ENCODE data around the gene UBTD2.

The UBTD2 gene

GRCh38 chr5:172278356-172278755 is 5.2 kb downstream of the UBTD2 start:
- H2AFZ ChIP-seq (ENCODE audit: low read length), result no peak overlapping the region
- no peak overlapping the region for H4K8ac ChIP-seq (ENCODE audit: low read depth, low read length)
- peaks cover 2 to 3% of the 10 kb centered on the region in 2 donors for H3K4me1 ChIP-seq (ENCODE audit: control insufficient read depth in 2 of 2, insufficient read depth in 1 of 2, low read depth in 1 of 2, low read length in 2 of 2)
- no peak overlapping the region for H2BK15ac ChIP-seq (ENCODE audit: low read length)
- H3K18ac ChIP-seq (ENCODE audit: low read length), result no peak overlapping the region
- H2AK5ac ChIP-seq (ENCODE audit: low read depth, low read length), result no peak overlapping the region
- no CpG with 5 or more reads among the region's 9 CpGs for WGBS, 2 donors (ENCODE audit: extremely low coverage in 2 of 2, insufficient read length in 2 of 2, insufficient replicate concordance in 1 of 2)
- H3K4ac ChIP-seq (ENCODE audit: low read length), result no peak overlapping the region
- H3K9ac ChIP-seq (ENCODE audit: low read depth, low read length, poor library complexity), result no peak overlapping the region
- no peaks in the 10 kb centered on the region for H3K79me1 ChIP-seq (ENCODE audit: low read depth, low read length)
- no peak overlapping the region for H2BK12ac ChIP-seq (ENCODE audit: low read length)
- DNase-seq (ENCODE audit: low spot score), result no peak
- H3K4me3 ChIP-seq (ENCODE audit: low read length in 2 of 2), result no peak overlapping the region
- no peak overlapping the region for H3K27ac ChIP-seq (replicated peaks; ENCODE audit: low read length)
- H3K4me2 ChIP-seq (ENCODE audit: insufficient read depth, low read length, poor library complexity, severe bottlenecking), result no peak overlapping the region
- no peaks in the 10 kb centered on the region for H3K27me3 ChIP-seq (ENCODE audit: control insufficient read depth in 3 of 3, insufficient read depth in 3 of 3, low read depth in 1 of 3, low read length in 3 of 3)
- no peak overlapping the region for H2BK5ac ChIP-seq (ENCODE audit: low read length)
- peaks cover 0 to 80% of the 10 kb centered on the region in 2 donors for H3K36me3 ChIP-seq (replicated peaks in 1 of 2; ENCODE audit: control insufficient read depth in 2 of 2, insufficient read depth in 2 of 2, low read length in 2 of 2)
- H2BK120ac ChIP-seq (ENCODE audit: low read depth, low read length), result no peak overlapping the region
- no peak overlapping the region for H3K14ac ChIP-seq (ENCODE audit: low read length)
- H3K9me3 ChIP-seq (replicated peaks in 1 of 2; ENCODE audit: control insufficient read depth in 2 of 2, insufficient read depth in 1 of 2, low read depth in 1 of 2, low read length in 2 of 2), result peaks cover 2 to 16% of the 10 kb centered on the region in 2 donors
- no peak overlapping the region for H4K91ac ChIP-seq (ENCODE audit: low read depth, low read length, poor library complexity)
- H3K23ac ChIP-seq (ENCODE audit: low read depth, low read length, poor library complexity), result no peak overlapping the region

GRCh38 chr5:172276214-172276613 is 7.3 kb downstream of the UBTD2 start:
- no peak overlapping the region for H3K4ac ChIP-seq (ENCODE audit: low read length)
- H3K18ac ChIP-seq (ENCODE audit: low read length), result no peak overlapping the region
- H2BK12ac ChIP-seq (ENCODE audit: low read length), result no peak overlapping the region
- no peak overlapping the region for H3K14ac ChIP-seq (ENCODE audit: low read length)
- H2BK15ac ChIP-seq (ENCODE audit: low read length), result no peak overlapping the region
- H2AK5ac ChIP-seq (ENCODE audit: low read depth, low read length), result no peak overlapping the region
- WGBS, 2 donors (ENCODE audit: extremely low coverage in 2 of 2, insufficient read length in 2 of 2, insufficient replicate concordance in 1 of 2), result no CpG with 5 or more reads among the region's 3 CpGs
- H3K23ac ChIP-seq (ENCODE audit: low read depth, low read length, poor library complexity), result no peak overlapping the region
- no peak overlapping the region for H2AFZ ChIP-seq (ENCODE audit: low read length)
- no peaks in the 10 kb centered on the region for H3K27me3 ChIP-seq (ENCODE audit: control insufficient read depth in 3 of 3, insufficient read depth in 3 of 3, low read depth in 1 of 3, low read length in 3 of 3)
- H2BK120ac ChIP-seq (ENCODE audit: low read depth, low read length), result no peak overlapping the region
- peaks cover 0 to 84% of the 10 kb centered on the region in 2 donors for H3K36me3 ChIP-seq (replicated peaks in 1 of 2; ENCODE audit: control insufficient read depth in 2 of 2, insufficient read depth in 2 of 2, low read length in 2 of 2)
- no peak overlapping the region for H3K4me3 ChIP-seq (ENCODE audit: low read length in 2 of 2)
- no peak overlapping the region for H3K9ac ChIP-seq (ENCODE audit: low read depth, low read length, poor library complexity)
- no peak overlapping the region for H2BK5ac ChIP-seq (ENCODE audit: low read length)
- no peak overlapping the region for H4K91ac ChIP-seq (ENCODE audit: low read depth, low read length, poor library complexity)
- no peak overlapping the region for H3K4me2 ChIP-seq (ENCODE audit: insufficient read depth, low read length, poor library complexity, severe bottlenecking)
- peaks cover 2% of the 10 kb centered on the region for H3K79me1 ChIP-seq (ENCODE audit: low read depth, low read length)
- H3K9me3 ChIP-seq (replicated peaks in 1 of 2; ENCODE audit: control insufficient read depth in 2 of 2, insufficient read depth in 1 of 2, low read depth in 1 of 2, low read length in 2 of 2), result peaks cover 2 to 16% of the 10 kb centered on the region in 2 donors
- H3K4me1 ChIP-seq (ENCODE audit: control insufficient read depth in 2 of 2, insufficient read depth in 1 of 2, low read depth in 1 of 2, low read length in 2 of 2), result peaks cover 0 to 3% of the 10 kb centered on the region in 2 donors
- H3K27ac ChIP-seq (replicated peaks; ENCODE audit: low read length), result no peak overlapping the region
- DNase-seq (ENCODE audit: low spot score), result no peak
- no peak overlapping the region for H4K8ac ChIP-seq (ENCODE audit: low read depth, low read length)

DNA sequence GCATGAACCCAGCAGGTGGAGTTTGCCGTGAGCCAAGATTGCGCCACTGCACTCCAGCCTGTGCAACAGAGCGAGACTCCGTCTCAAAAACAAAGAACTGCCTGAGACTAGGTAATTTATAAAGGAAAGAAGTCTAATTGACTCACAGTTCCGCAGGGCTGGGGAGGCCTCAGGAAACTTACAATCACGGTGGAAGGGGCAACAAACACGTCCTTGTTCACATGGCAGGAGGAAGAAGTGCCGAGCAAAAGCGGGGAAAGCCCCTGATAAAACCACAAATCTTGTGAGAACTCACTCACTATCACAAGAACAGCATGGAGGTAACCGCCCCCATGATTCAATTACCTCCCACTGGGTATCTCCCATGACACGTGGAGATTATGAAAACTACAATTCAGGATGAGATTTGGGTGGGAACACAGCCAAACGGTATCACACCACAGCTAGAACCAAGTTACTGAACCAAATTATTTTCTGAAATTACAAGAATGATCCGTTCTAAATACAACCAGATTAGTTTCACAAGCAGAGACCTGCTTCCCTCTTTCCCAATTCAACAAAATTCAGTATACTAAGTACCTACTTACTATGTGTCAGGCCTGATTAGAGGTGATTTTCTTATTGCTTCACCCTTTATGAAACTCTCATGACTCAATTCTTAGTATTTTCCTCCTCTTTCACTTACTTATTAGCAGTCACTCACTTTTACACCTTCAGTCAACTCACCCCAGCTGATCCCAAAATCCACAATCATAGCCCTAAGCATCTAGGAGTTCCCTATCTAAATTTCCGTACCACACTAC is 8.4 kb downstream of the UBTD2 start:
- no peak overlapping the region for H4K91ac ChIP-seq (ENCODE audit: low read depth, low read length, poor library complexity)
- H3K23ac ChIP-seq (ENCODE audit: low read depth, low read length, poor library complexity), result no peak overlapping the region
- H3K4me2 ChIP-seq (ENCODE audit: insufficient read depth, low read length, poor library complexity, severe bottlenecking), result no peak overlapping the region
- peaks cover 2 to 16% of the 10 kb centered on the region in 2 donors for H3K9me3 ChIP-seq (replicated peaks in 1 of 2; ENCODE audit: control insufficient read depth in 2 of 2, insufficient read depth in 1 of 2, low read depth in 1 of 2, low read length in 2 of 2)
- H2BK15ac ChIP-seq (ENCODE audit: low read length), result no peak overlapping the region
- no peak overlapping the region for H4K8ac ChIP-seq (ENCODE audit: low read depth, low read length)
- peaks cover 2% of the 10 kb centered on the region for H3K79me1 ChIP-seq (ENCODE audit: low read depth, low read length)
- no peak overlapping the region for H2BK12ac ChIP-seq (ENCODE audit: low read length)
- no peak overlapping the region for H3K27ac ChIP-seq (replicated peaks; ENCODE audit: low read length)
- no peak overlapping the region for H2BK5ac ChIP-seq (ENCODE audit: low read length)
- H2BK120ac ChIP-seq (ENCODE audit: low read depth, low read length), result no peak overlapping the region
- peaks cover 0 to 77% of the 10 kb centered on the region in 2 donors for H3K36me3 ChIP-seq (replicated peaks in 1 of 2; ENCODE audit: control insufficient read depth in 2 of 2, insufficient read depth in 2 of 2, low read length in 2 of 2)
- H3K9ac ChIP-seq (ENCODE audit: low read depth, low read length, poor library complexity), result no peak overlapping the region
- H2AK5ac ChIP-seq (ENCODE audit: low read depth, low read length), result no peak overlapping the region
- no peak overlapping the region for H3K4ac ChIP-seq (ENCODE audit: low read length)
- H3K27me3 ChIP-seq (ENCODE audit: control insufficient read depth in 3 of 3, insufficient read depth in 3 of 3, low read depth in 1 of 3, low read length in 3 of 3), result no peaks in the 10 kb centered on the region
- no peak for DNase-seq (ENCODE audit: low spot score)
- H3K4me3 ChIP-seq (ENCODE audit: low read length in 2 of 2), result no peak overlapping the region
- H3K18ac ChIP-seq (ENCODE audit: low read length), result no peak overlapping the region
- H2AFZ ChIP-seq (ENCODE audit: low read length), result no peak overlapping the region
- no CpG with 5 or more reads among the region's 14 CpGs for WGBS, 2 donors (ENCODE audit: extremely low coverage in 2 of 2, insufficient read length in 2 of 2, insufficient replicate concordance in 1 of 2)
- H3K14ac ChIP-seq (ENCODE audit: low read length), result no peak overlapping the region
- H3K4me1 ChIP-seq (ENCODE audit: control insufficient read depth in 2 of 2, insufficient read depth in 1 of 2, low read depth in 1 of 2, low read length in 2 of 2), result peaks cover 0 to 2% of the 10 kb centered on the region in 2 donors

GRCh38 chr5:172267943-172268342 is 15.6 kb downstream of the UBTD2 start:
- H3K4ac ChIP-seq (ENCODE audit: low read length), result no peak overlapping the region
- H3K27me3 ChIP-seq (ENCODE audit: control insufficient read depth in 3 of 3, insufficient read depth in 3 of 3, low read depth in 1 of 3, low read length in 3 of 3), result no peaks in the 10 kb centered on the region
- whole genome bisulfite sequencing, 2 donors (ENCODE audit: extremely low coverage in 2 of 2, insufficient read length in 2 of 2, insufficient replicate concordance in 1 of 2), result no CpG with 5 or more reads among the region's 4 CpGs
- no peak overlapping the region for H4K8ac ChIP-seq (ENCODE audit: low read depth, low read length)
- no peak overlapping the region for H3K4me2 ChIP-seq (ENCODE audit: insufficient read depth, low read length, poor library complexity, severe bottlenecking)
- H2BK12ac ChIP-seq (ENCODE audit: low read length), result no peak overlapping the region
- H2BK120ac ChIP-seq (ENCODE audit: low read depth, low read length), result no peak overlapping the region
- H3K4me1 ChIP-seq (ENCODE audit: control insufficient read depth in 2 of 2, insufficient read depth in 1 of 2, low read depth in 1 of 2, low read length in 2 of 2), result peaks cover 0 to 2% of the 10 kb centered on the region in 2 donors
- H3K9ac ChIP-seq (ENCODE audit: low read depth, low read length, poor library complexity), result no peak overlapping the region
- H3K4me3 ChIP-seq (ENCODE audit: low read length in 2 of 2), result no peak overlapping the region
- peaks cover 5% of the 10 kb centered on the region for H3K79me1 ChIP-seq (ENCODE audit: low read depth, low read length)
- no peak for DNase-seq (ENCODE audit: low spot score)
- H2BK15ac ChIP-seq (ENCODE audit: low read length), result no peak overlapping the region
- H2AK5ac ChIP-seq (ENCODE audit: low read depth, low read length), result no peak overlapping the region
- no peak overlapping the region for H3K27ac ChIP-seq (replicated peaks; ENCODE audit: low read length)
- H2BK5ac ChIP-seq (ENCODE audit: low read length), result no peak overlapping the region
- H4K91ac ChIP-seq (ENCODE audit: low read depth, low read length, poor library complexity), result no peak overlapping the region
- H3K36me3 ChIP-seq (replicated peaks in 1 of 2; ENCODE audit: control insufficient read depth in 2 of 2, insufficient read depth in 2 of 2, low read length in 2 of 2), result peaks cover 3 to 67% of the 10 kb centered on the region in 2 donors
- H2AFZ ChIP-seq (ENCODE audit: low read length), result no peak overlapping the region
- no peak overlapping the region for H3K23ac ChIP-seq (ENCODE audit: low read depth, low read length, poor library complexity)
- H3K18ac ChIP-seq (ENCODE audit: low read length), result no peak overlapping the region
- H3K9me3 ChIP-seq (replicated peaks in 1 of 2; ENCODE audit: control insufficient read depth in 2 of 2, insufficient read depth in 1 of 2, low read depth in 1 of 2, low read length in 2 of 2), result peaks cover 0 to 2% of the 10 kb centered on the region in 2 donors
- no peak overlapping the region for H3K14ac ChIP-seq (ENCODE audit: low read length)
